A204.1 (cell line): Measurements from ENCODE around the gene PGM5.

Experiments used
- FAIRE-seq: peaks from 2 replicates; lab custom pipeline; 2012; peaks lifted over from hg19 to GRCh38; lab: Jason Lieb, UNC

The PGM5 gene

GRCh38 chr9:68497629-68498028 is 141.2 kb downstream of the PGM5 start:
- FAIRE-seq, result no peak

GRCh38 chr9:68498816-68499215 is 142.4 kb downstream of the PGM5 start:
- FAIRE-seq, result no peak

GRCh38 chr9:68500457-68501381 is 144.3 kb downstream of the PGM5 start:
- no peak for FAIRE-seq

GRCh38 chr9:68502279-68502678 is 145.9 kb downstream of the PGM5 start:
- FAIRE-seq, result no peak

- FAIRE-seq, result no peak
Measured at GRCh38 chr9:68505681-68506409, 149.4 kb downstream of the PGM5 start.

GRCh38 chr9:68506551-68506950 is 150.1 kb downstream of the PGM5 start:
- no peak for FAIRE-seq

- peak; percentile 86 for FAIRE-seq
Measured at GRCh38 chr9:68507130-68507805, 150.9 kb downstream of the PGM5 start.

GRCh38 chr9:68507806-68508145 is 151.4 kb downstream of the PGM5 start:
- FAIRE-seq, result no peak

GRCh38 chr9:68508547-68508946 is 152.1 kb downstream of the PGM5 start:
- no peak for FAIRE-seq

- FAIRE-seq, result no peak
Measured at GRCh38 chr9:68509689-68510088, 153.3 kb downstream of the PGM5 start.

GRCh38 chr9:68513385-68513784 is 157.0 kb downstream of the PGM5 start:
- FAIRE-seq, result no peak

- no peak for FAIRE-seq
Measured at GRCh38 chr9:68513981-68514380, 157.6 kb downstream of the PGM5 start.

GRCh38 chr9:68515326-68516017 is 159.1 kb downstream of the PGM5 start:
- FAIRE-seq, result no peak

- no peak for FAIRE-seq
Measured at GRCh38 chr9:68522131-68522530, 165.7 kb downstream of the PGM5 start.

GRCh38 chr9:68522954-68523353 is 166.5 kb downstream of the PGM5 start:
- FAIRE-seq, result no peak

- FAIRE-seq, result no peak
Measured at GRCh38 chr9:68523367-68523936, 167.0 kb downstream of the PGM5 start.

GRCh38 chr9:68530618-68531017 is 174.2 kb downstream of the PGM5 start:
- no peak for FAIRE-seq

GRCh38 chr9:68532131-68532530 is 175.7 kb downstream of the PGM5 start:
- no peak for FAIRE-seq

GRCh38 chr9:68533678-68534077 is 177.3 kb downstream of the PGM5 start:
- FAIRE-seq, result no peak

GRCh38 chr9:68536876-68537615 is 180.6 kb downstream of the PGM5 start:
- no peak for FAIRE-seq

- FAIRE-seq, result no peak
Measured at GRCh38 chr9:68537616-68537880, 181.1 kb downstream of the PGM5 start.

GRCh38 chr9:68538200-68538599 is 181.8 kb downstream of the PGM5 start:
- no peak for FAIRE-seq
